Caco-2 (cell line): ENCODE results near the gene ADPGK. TPM values are rescaled to one million over a fixed set of nuclear protein-coding genes. Genes with fewer than 3 reads are reported as not detected.
"Not testable (repeated sequence)": the region's sequence is repeated elsewhere in the genome, so short reads cannot be mapped to it uniquely, and the experiment has no call there.

Experiments
- BruUV-seq: library from RNA; stranded (reverse); fragments of 400-500 nt; replicated peaks from 2 replicates; lab custom pipeline; 2021; lab: Mats Ljungman, UMichigan
- CTCF ChIA-PET: fragments of 300-600 bp; sonication (Branson Sonifier 250); formaldehyde crosslinking; loops from one replicate; lab custom pipeline; 2022; ENCODE audit warnings: antibody characterized with exemption; lab: Charles Lee
- POLR2A ChIA-PET: fragments of 300-600 bp; sonication (Branson Sonifier 250); formaldehyde crosslinking; loops from one replicate; lab custom pipeline; 2022; ENCODE audit warnings: antibody characterized with exemption; lab: Charles Lee
- DNase-seq, 2 experiments: peaks; one replicate each; pipeline versions ENCODE4 v3.0.0 to v3.0.0-alpha.2; 2020 to 2022
- H3K27me3 ChIP-seq: replicated peaks from 2 replicates; pipeline ENCODE4 v1.6.0; 2011; ENCODE audit warnings: low read length; ENCODE audit not compliant: control insufficient read depth, insufficient read depth
- H3K36me3 ChIP-seq: 2 replicates; pipeline ENCODE4 v1.5.1; 2011; ENCODE audit warnings: low read length; ENCODE audit not compliant: control insufficient read depth, insufficient read depth
- H3K4me1 ChIP-seq: fragments of 250-450 bp; sonication (Bioruptor Pico); 2 replicates; pipeline ENCODE4 v1.5.1; 2020; ENCODE audit warnings: mild to moderate bottlenecking
- H3K4me3 ChIP-seq: 2 replicates; pipeline ENCODE4 v1.5.1; 2011; ENCODE audit warnings: low read depth, mild to moderate bottlenecking, control low read depth, low read length
- H3K9me3 ChIP-seq: fragments of 250-450 bp; sonication (Bioruptor Pico); 2 replicates; pipeline ENCODE4 v1.5.1; 2020; ENCODE audit warnings: mild to moderate bottlenecking, moderate library complexity
- H3K27ac Mint-ChIP-seq: one replicate; pipeline ENCODE4 v1.8.0; 2022; ENCODE audit warnings: mixed read lengths; ENCODE audit not compliant: unreplicated experiment
- H3K27me3 Mint-ChIP-seq: one replicate; pipeline ENCODE4 v1.8.0; 2022; ENCODE audit warnings: mixed read lengths; ENCODE audit not compliant: insufficient read depth, unreplicated experiment
- H3K36me3 Mint-ChIP-seq: one replicate; pipeline ENCODE4 v1.8.0; 2022; ENCODE audit warnings: mild to moderate bottlenecking, mixed read lengths; ENCODE audit not compliant: insufficient read depth, unreplicated experiment
- H3K4me1 Mint-ChIP-seq: one replicate; pipeline ENCODE4 v1.8.0; 2022; ENCODE audit warnings: low read depth, mixed read lengths; ENCODE audit not compliant: unreplicated experiment
- H3K4me3 Mint-ChIP-seq: one replicate; pipeline ENCODE4 v1.8.0; 2022; ENCODE audit warnings: mild to moderate bottlenecking, moderate library complexity, mixed read lengths; ENCODE audit not compliant: unreplicated experiment
- H3K9me3 Mint-ChIP-seq: one replicate; pipeline ENCODE4 v1.8.0; 2022; ENCODE audit warnings: mixed read lengths; ENCODE audit not compliant: unreplicated experiment
- intact Hi-C: fragments of 100-400 bp; cut with micrococcal nuclease; formaldehyde crosslinking; loops from one replicate; pipeline ENCODE4 v1.10.0; 2022; ENCODE audit not compliant: unreplicated experiment
- total RNA-seq: library from RNA; stranded (reverse); gene quantifications from 2 replicates; pipeline ENCODE4 v1.2.3, GENCODE V29; 2022
- TF ChIP-seq, protein P1 (sequence below), 2 experiments: fragments of 200-600 bp in 1 of 2; IDR thresholded peaks; 1 replicate in 1 of 2; 2 replicates in 1 of 2; pipeline versions ENCODE4 v1.5.1 to v1.8.0; 2011 to 2022; ENCODE audit warnings: antibody characterized with exemption in 1 of 2, control low read depth in 1 of 2, inconsistent platforms in 1 of 2, low read depth in 1 of 2, low read length in 1 of 2, mild to moderate bottlenecking in 1 of 2, moderate library complexity in 1 of 2; ENCODE audit not compliant: insufficient read depth in 1 of 2, severe bottlenecking in 1 of 2, unreplicated experiment in 1 of 2

ADPGK gene
- total RNA-seq, 1 experiment from 2014 or later = 55.6 TPM

DNA sequence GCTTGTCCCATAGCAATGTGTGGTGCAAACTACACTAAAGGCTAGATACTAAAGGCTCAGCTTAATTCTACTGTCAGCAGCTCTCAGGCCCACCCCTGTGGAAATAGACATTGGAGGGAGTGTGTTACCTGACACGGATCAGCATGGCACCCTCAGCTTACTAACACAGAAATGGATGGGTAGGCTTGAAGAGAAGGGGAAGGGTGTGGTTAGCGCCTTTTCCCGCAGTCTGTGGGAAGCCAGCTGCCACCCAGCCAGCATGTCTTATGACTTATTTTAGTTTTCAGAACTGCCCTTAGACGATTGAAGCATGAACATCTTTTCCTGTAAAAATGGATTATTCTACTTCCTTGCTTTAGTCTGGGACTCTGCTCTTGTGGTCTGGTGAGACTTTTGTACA, 25.8 kb upstream of the ADPGK start:
- Histone ChIP-seq H3K4me3 (no peak overlapping the region), H3K9me3 (no peaks in the 10 kb centered on the region), H3K4me1 (no peaks in the 10 kb centered on the region), H3K36me3 (no peaks in the 10 kb centered on the region), H3K27me3 (no peaks in the 10 kb centered on the region; the same call in 1 of the 2 replicates)
- ChIA-PET CTCF (no interaction called here), POLR2A (no interaction called here)
- no peaks in the 10 kb centered on the region for H3K36me3 Mint-ChIP-seq
- no peak for DNase-seq
- no peaks in the 10 kb centered on the region for H3K9me3 Mint-ChIP-seq
- TF ChIP-seq, protein P1, sequence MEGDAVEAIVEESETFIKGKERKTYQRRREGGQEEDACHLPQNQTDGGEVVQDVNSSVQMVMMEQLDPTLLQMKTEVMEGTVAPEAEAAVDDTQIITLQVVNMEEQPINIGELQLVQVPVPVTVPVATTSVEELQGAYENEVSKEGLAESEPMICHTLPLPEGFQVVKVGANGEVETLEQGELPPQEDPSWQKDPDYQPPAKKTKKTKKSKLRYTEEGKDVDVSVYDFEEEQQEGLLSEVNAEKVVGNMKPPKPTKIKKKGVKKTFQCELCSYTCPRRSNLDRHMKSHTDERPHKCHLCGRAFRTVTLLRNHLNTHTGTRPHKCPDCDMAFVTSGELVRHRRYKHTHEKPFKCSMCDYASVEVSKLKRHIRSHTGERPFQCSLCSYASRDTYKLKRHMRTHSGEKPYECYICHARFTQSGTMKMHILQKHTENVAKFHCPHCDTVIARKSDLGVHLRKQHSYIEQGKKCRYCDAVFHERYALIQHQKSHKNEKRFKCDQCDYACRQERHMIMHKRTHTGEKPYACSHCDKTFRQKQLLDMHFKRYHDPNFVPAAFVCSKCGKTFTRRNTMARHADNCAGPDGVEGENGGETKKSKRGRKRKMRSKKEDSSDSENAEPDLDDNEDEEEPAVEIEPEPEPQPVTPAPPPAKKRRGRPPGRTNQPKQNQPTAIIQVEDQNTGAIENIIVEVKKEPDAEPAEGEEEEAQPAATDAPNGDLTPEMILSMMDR (IDR thresholded peaks at IDR 0.05; ENCODE audit: insufficient read depth in 1 of 2, low read depth in 1 of 2, low read length in 1 of 2, severe bottlenecking in 1 of 2, unreplicated experiment in 1 of 2) = no peak
- BruUV-seq = no TSS peak
- H3K4me3 Mint-ChIP-seq = no peak overlapping the region
- peaks cover 12% of the 10 kb centered on the region for H3K27me3 Mint-ChIP-seq
- H3K4me1 Mint-ChIP-seq = no peaks in the 10 kb centered on the region
- intact Hi-C loops = no loop called here
- H3K27ac Mint-ChIP-seq = no peak overlapping the region

DNA sequence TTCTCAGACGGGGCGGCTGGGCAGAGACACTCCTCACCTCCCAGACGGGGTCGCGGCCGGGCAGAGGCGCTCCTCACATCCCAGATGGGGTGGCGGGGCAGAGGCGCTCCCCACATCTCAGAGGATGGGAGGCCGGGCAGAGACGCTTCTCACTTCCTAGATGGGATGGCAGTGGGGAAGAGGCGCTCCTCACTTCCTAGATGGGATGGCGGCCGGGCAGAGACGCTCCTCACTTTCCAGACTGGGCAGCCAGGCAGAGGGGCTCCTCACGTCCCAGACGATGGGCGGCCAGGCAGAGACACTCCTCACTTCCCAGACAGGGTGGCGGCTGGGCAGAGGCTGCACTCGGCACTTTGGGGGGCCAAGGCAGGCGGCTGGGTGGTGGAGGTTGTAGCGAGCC, 23.8 kb upstream of the ADPGK start:
- BruUV-seq, H3K4me3 ChIP-seq, DNase-seq, intact Hi-C loops, H3K4me1 ChIP-seq, H3K4me1 Mint-ChIP-seq, H3K9me3 ChIP-seq, CTCF ChIA-PET, H3K27ac Mint-ChIP-seq, H3K27me3 ChIP-seq, H3K4me3 Mint-ChIP-seq, H3K36me3 ChIP-seq, POLR2A ChIA-PET, H3K36me3 Mint-ChIP-seq, H3K9me3 Mint-ChIP-seq, H3K27me3 Mint-ChIP-seq: not testable (repeated sequence)

GRCh38 chr15:72803006-72803405, 19.4 kb upstream of the ADPGK start:
- H3K9me3 ChIP-seq = no peaks in the 10 kb centered on the region
- H3K4me3 Mint-ChIP-seq = no peak overlapping the region
- POLR2A ChIA-PET = no interaction called here

More at GRCh38 chr15:72803006-72803405, 19.4 kb upstream of the ADPGK start:
- no peak overlapping the region for H3K27ac Mint-ChIP-seq
- H3K36me3 Mint-ChIP-seq = no peaks in the 10 kb centered on the region
- no peaks in the 10 kb centered on the region for H3K4me1 ChIP-seq
- CTCF ChIA-PET = no interaction called here
- TF ChIP-seq, protein P1 (IDR thresholded peaks at IDR 0.05; ENCODE audit: insufficient read depth in 1 of 2, low read depth in 1 of 2, low read length in 1 of 2, severe bottlenecking in 1 of 2, unreplicated experiment in 1 of 2) = no peak
- H3K4me3 ChIP-seq = no peak overlapping the region
- peaks cover 8% of the 10 kb centered on the region for H3K4me1 Mint-ChIP-seq
- H3K36me3 ChIP-seq = no peaks in the 10 kb centered on the region
- intact Hi-C loops = no loop called here
- no TSS peak for BruUV-seq
- H3K9me3 Mint-ChIP-seq = no peaks in the 10 kb centered on the region
- H3K27me3 ChIP-seq = no peaks in the 10 kb centered on the region
- peaks cover 6% of the 10 kb centered on the region for H3K27me3 Mint-ChIP-seq
- DNase-seq = no peak
